Keratinocyte (primary cell): ENCODE measurements around the gene C1orf174. TPM values are rescaled to one million over a fixed set of nuclear protein-coding genes. Genes with fewer than 3 reads are reported as not detected.

Experiments
- DNase-seq: peaks from one replicate; pipeline ENCODE4 v3.0.0-alpha.2; 2011; ENCODE audit warnings: low read depth, missing footprints, low spot score
- FAIRE-seq: peaks from 2 replicates; lab custom pipeline; 2011; peaks lifted over from hg19 to GRCh38; lab: Jason Lieb, UNC
- H2AFZ ChIP-seq: 2 replicates; pipeline ENCODE4 v1.6.0; 2012; ENCODE audit warnings: low read length, control low read depth, inconsistent platforms; ENCODE audit not compliant: control insufficient read depth
- H3K27ac ChIP-seq: 2 replicates; pipeline ENCODE4 v1.5.1; 2011; ENCODE audit warnings: low read length; ENCODE audit not compliant: control insufficient read depth, insufficient read depth
- H3K27me3 ChIP-seq: 3 replicates; pipeline ENCODE4 v1.6.0; 2011; ENCODE audit warnings: low read length; ENCODE audit not compliant: control insufficient read depth, insufficient read depth; ENCODE audit errors: extremely low read depth
- H3K36me3 ChIP-seq, 2 experiments: 2 replicates in 1 of 2; 3 replicates in 1 of 2; pipeline ENCODE4 v1.5.1; 2011; ENCODE audit warnings: low read length in 2 of 2, mild to moderate bottlenecking in 1 of 2; ENCODE audit not compliant: control insufficient read depth in 2 of 2, insufficient read depth in 2 of 2; ENCODE audit errors: extremely low read depth in 1 of 2
- H3K4me1 ChIP-seq: 3 replicates; pipeline ENCODE4 v1.5.1; 2011; ENCODE audit warnings: low read length; ENCODE audit not compliant: control insufficient read depth, insufficient read depth; ENCODE audit errors: extremely low read depth
- H3K4me2 ChIP-seq: 3 replicates; pipeline ENCODE4 v1.6.0; 2011; ENCODE audit warnings: low read depth, low read length; ENCODE audit not compliant: control insufficient read depth, insufficient read depth; ENCODE audit errors: extremely low read depth
- H3K4me3 ChIP-seq, 3 experiments: fragments of 200-600 bp in 1 of 3; sonication (generic) in 1 of 3; 2 replicates in 2 of 3; 3 replicates in 1 of 3; pipeline ENCODE4 v1.5.1; 2011 to 2016; ENCODE audit warnings: low read length in 3 of 3, mild to moderate bottlenecking in 3 of 3, control low read depth in 2 of 3, inconsistent platforms in 1 of 3, low read depth in 1 of 3, mixed read lengths in 1 of 3, mixed run types in 1 of 3, moderate library complexity in 1 of 3; ENCODE audit not compliant: control insufficient read depth in 2 of 3, insufficient read depth in 2 of 3; ENCODE audit errors: extremely low read depth in 1 of 3
- H3K79me2 ChIP-seq: 2 replicates; pipeline ENCODE4 v1.6.0; 2012; ENCODE audit warnings: low read length; ENCODE audit not compliant: control insufficient read depth, insufficient read depth
- H3K9ac ChIP-seq: 3 replicates; pipeline ENCODE4 v1.6.0; 2011; ENCODE audit warnings: low read length; ENCODE audit not compliant: control insufficient read depth, insufficient read depth; ENCODE audit errors: extremely low read depth
- H3K9me1 ChIP-seq: 3 replicates; pipeline ENCODE4 v1.6.0; 2011; ENCODE audit warnings: low read length; ENCODE audit not compliant: control insufficient read depth, insufficient read depth; ENCODE audit errors: extremely low read depth
- H3K9me3 ChIP-seq: 2 replicates; pipeline ENCODE4 v1.5.1; 2012; ENCODE audit warnings: low read depth, low read length; ENCODE audit not compliant: control insufficient read depth
- H4K20me1 ChIP-seq: 3 replicates; pipeline ENCODE4 v1.6.0; 2011; ENCODE audit warnings: low read length; ENCODE audit not compliant: control insufficient read depth, insufficient read depth; ENCODE audit errors: extremely low read depth
- EZH2 ChIP-seq: IDR thresholded peaks from one replicate; pipeline ENCODE4 v1.6.1; 2012; ENCODE audit warnings: inconsistent platforms, mild to moderate bottlenecking, low read length, moderate library complexity
- dilution Hi-C: fragments of 300-500 bp; cut with MboI; formaldehyde crosslinking; loops from one replicate; pipeline ENCODE4 v1.7.0; 2020; ENCODE audit warnings: low sequenced_read_pairs; ENCODE audit not compliant: extremely low pct_ligation_motif_present
- polyA plus RNA-seq, 5 experiments: library from polyadenylated mRNA; depleted of rRNA in 3 of 5; stranded (reverse) in 3 of 5; stranded (forward) in 1 of 5; unstranded in 1 of 5; fragments of >200 nt; gene quantifications; 1 replicate in 1 of 5; 2 replicates in 3 of 5; 3 replicates in 1 of 5; pipeline versions ENCODE4 v1.2.1 to v1.2.3, GENCODE V29; 2011 to 2012; ENCODE audit warnings: missing spikeins in 2 of 5, low read depth in 1 of 5, low replicate concordance in 1 of 5
- TF ChIP-seq, protein P1 (sequence below), 3 experiments: IDR thresholded peaks in 1 of 3; conservative IDR thresholded peaks in 1 of 3; optimal IDR thresholded peaks in 1 of 3; 2 replicates in 2 of 3; 3 replicates in 1 of 3; pipeline versions ENCODE3 to v1.5.1; 2011; ENCODE audit warnings: low read length in 3 of 3, mild to moderate bottlenecking in 3 of 3, moderate library complexity in 2 of 3, control low read depth in 1 of 3, inconsistent platforms in 1 of 3; ENCODE audit not compliant: insufficient read depth in 2 of 3; ENCODE audit errors: extremely low read depth in 1 of 3

Gene C1orf174
- polyA plus RNA-seq, 1 donor (not counting 4 experiments of a cell fraction or from before 2014, with no cell fraction given), result 26.8 TPM

DNA sequence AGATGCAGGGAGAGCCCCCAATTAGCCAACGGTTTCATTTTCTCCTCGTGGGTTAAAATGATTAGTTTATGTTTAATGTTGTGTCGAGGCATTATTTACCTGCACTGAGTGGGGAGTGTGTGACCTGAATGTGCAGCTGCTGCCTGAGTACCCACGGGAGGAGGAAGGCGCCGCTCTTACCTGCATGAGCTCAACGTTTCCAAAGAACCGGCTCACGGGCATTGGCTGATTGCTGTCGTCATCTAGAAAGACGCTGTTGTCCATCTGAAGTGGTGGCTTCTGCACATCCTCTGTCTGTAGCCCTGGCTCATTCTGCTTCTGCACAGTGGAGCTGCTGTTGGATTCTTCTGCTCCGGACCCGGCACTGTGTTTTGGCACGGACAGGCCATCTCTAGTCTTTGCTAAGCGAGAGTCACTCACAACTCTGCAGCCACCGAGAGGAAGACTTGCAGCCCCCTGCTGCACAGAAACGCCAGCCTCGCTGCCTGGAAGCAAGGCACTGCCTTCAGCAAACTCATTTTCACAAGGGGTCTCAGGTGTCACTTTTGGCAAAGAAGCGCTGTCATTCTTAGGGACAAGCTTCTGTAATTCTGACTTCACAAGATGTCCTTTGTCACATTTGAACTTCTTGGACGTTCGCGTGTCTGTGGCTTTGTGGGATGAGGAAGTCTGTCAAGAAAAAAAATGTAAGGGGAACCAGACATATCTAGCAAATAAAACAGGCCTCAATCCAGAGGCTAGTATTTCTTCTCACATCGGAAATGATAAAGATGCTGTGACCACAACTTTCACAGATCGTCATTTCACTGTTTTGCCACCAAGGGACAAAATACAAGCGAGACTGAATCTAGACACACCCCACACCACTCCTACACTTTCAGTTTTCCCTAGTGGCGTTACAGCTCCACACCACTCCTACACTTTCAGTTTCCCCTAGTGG is 9.4 kb downstream of the C1orf174 start:
- DNase-seq, result no peak
- Histone ChIP-seq H3K9me3 (no peaks in the 10 kb centered on the region), H3K27me3 (no peaks in the 10 kb centered on the region), H3K79me2 (peaks cover 21% of the 10 kb centered on the region), H3K4me1 (no peaks in the 10 kb centered on the region), H4K20me1 (peaks cover 4% of the 10 kb centered on the region), H3K36me3 (peaks cover 20 to 27% of the 10 kb centered on the region in 2 experiments), H3K4me2 (no peak overlapping the region), H3K27ac (no peak overlapping the region), H3K9me1 (no peaks in the 10 kb centered on the region), H3K4me3 (no peak overlapping the region), H2AFZ (no peak overlapping the region), H3K9ac (no peak overlapping the region)
- dilution Hi-C loops, result no loop called here
- FAIRE-seq, result no peak
- TF ChIP-seq, protein P1, sequence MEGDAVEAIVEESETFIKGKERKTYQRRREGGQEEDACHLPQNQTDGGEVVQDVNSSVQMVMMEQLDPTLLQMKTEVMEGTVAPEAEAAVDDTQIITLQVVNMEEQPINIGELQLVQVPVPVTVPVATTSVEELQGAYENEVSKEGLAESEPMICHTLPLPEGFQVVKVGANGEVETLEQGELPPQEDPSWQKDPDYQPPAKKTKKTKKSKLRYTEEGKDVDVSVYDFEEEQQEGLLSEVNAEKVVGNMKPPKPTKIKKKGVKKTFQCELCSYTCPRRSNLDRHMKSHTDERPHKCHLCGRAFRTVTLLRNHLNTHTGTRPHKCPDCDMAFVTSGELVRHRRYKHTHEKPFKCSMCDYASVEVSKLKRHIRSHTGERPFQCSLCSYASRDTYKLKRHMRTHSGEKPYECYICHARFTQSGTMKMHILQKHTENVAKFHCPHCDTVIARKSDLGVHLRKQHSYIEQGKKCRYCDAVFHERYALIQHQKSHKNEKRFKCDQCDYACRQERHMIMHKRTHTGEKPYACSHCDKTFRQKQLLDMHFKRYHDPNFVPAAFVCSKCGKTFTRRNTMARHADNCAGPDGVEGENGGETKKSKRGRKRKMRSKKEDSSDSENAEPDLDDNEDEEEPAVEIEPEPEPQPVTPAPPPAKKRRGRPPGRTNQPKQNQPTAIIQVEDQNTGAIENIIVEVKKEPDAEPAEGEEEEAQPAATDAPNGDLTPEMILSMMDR (optimal IDR thresholded peaks at IDR 0.05 in 1 of 3, IDR thresholded peaks at IDR 0.05 in 1 of 3, conservative IDR thresholded peaks at IDR 0.05 in 1 of 3; ENCODE audit: extremely low read depth in 1 of 3, insufficient read depth in 2 of 3, low read length in 3 of 3), result no peak
- no peak for TF ChIP-seq EZH2

DNA sequence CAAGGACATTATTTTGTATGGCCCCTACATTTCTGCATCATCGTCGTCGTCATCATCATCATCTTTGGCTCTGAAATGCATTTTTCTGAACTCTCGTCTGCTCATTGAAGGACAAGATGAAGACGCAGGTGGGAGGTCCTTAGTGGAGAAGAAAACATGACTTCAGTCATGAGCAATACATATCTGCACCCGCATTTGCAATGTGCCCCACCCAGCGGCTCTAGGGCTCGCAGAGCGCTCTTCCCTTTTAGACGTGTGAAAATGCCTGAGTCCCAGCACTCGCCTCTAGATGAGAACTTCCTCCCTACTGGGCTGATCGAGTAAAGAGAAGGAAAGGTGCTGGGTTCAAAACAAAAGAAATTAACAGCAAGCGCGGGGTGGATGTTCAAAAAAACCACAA is 10.1 kb downstream of the C1orf174 start:
- H2AFZ ChIP-seq, result no peak overlapping the region
- DNase-seq, result no peak
- TF ChIP-seq, protein P1 (optimal IDR thresholded peaks at IDR 0.05 in 1 of 3, IDR thresholded peaks at IDR 0.05 in 1 of 3, conservative IDR thresholded peaks at IDR 0.05 in 1 of 3; ENCODE audit: extremely low read depth in 1 of 3, insufficient read depth in 2 of 3, low read length in 3 of 3), result no peak
- TF ChIP-seq EZH2, result no peak
- no peaks in the 10 kb centered on the region for H3K9me1 ChIP-seq
- no peaks in the 10 kb centered on the region for H4K20me1 ChIP-seq
- H3K4me1 ChIP-seq, result no peaks in the 10 kb centered on the region
- no peak overlapping the region for H3K27ac ChIP-seq
- H3K4me2 ChIP-seq, result no peak overlapping the region
- FAIRE-seq, result no peak
- no peak overlapping the region for H3K4me3 ChIP-seq
- no peaks in the 10 kb centered on the region for H3K27me3 ChIP-seq
- H3K9me3 ChIP-seq, result no peaks in the 10 kb centered on the region
- peaks cover 13% of the 10 kb centered on the region for H3K79me2 ChIP-seq
- dilution Hi-C loops, result no loop called here
- no peak overlapping the region for H3K9ac ChIP-seq
- peaks cover 20 to 27% of the 10 kb centered on the region in 2 experiments for H3K36me3 ChIP-seq
